GM13977 (cell line): ENCODE data around the gene WDR27.

Source experiments
- DNase-seq: peaks from one replicate; pipeline ENCODE4 v3.0.0; 2012; ENCODE audit warnings: low spot score
- in situ Hi-C: fragments of 300-500 bp; cut with MboI; formaldehyde crosslinking; loops from one replicate; pipeline ENCODE4 v1.12.0; 2022; ENCODE audit warnings: low sequenced_read_pairs, low pct_unique_long_range_greater_than_20kb, mixed read lengths, inconsistent platforms; ENCODE audit not compliant: unreplicated experiment
- TF ChIP-seq, protein P1 (sequence below): IDR thresholded peaks from 2 replicates; pipeline ENCODE4 v1.5.1; 2012; ENCODE audit warnings: mild to moderate bottlenecking, control low read depth; ENCODE audit not compliant: insufficient read depth; ENCODE audit errors: extremely low read depth, missing control alignments

The WDR27 gene

DNA sequence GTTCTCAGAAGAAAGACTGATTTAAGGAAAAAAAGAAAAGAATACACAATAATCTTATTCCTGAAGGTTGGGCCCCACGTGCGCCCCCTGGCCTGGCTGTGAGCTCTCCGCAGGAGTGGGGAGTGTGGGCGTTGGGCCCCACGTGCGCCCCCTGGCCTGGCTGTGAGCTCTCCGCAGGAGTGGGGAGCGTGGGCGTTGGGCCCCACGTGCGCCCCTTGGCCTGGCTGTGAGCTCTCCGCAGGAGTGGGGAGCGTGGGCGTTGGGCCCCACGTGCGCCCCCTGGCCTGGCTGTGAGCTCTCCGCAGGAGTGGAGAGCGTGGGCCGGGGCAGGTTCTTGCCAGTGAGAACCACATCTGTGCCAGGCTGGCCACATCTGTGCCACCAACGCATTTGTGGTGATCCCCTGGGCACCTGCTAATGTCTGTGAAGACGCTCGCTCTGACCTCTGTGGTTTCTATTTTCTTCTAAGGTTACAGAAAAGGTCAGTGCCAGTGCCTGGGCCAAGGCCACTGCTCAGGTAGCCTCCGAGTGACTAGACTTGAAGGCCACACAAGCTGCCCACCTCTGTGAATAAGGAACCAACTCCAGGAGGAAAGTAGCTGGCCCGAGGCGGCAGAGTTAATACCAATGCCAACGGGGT is 41.0 kb downstream of the WDR27 start:
- TF ChIP-seq, protein P1, sequence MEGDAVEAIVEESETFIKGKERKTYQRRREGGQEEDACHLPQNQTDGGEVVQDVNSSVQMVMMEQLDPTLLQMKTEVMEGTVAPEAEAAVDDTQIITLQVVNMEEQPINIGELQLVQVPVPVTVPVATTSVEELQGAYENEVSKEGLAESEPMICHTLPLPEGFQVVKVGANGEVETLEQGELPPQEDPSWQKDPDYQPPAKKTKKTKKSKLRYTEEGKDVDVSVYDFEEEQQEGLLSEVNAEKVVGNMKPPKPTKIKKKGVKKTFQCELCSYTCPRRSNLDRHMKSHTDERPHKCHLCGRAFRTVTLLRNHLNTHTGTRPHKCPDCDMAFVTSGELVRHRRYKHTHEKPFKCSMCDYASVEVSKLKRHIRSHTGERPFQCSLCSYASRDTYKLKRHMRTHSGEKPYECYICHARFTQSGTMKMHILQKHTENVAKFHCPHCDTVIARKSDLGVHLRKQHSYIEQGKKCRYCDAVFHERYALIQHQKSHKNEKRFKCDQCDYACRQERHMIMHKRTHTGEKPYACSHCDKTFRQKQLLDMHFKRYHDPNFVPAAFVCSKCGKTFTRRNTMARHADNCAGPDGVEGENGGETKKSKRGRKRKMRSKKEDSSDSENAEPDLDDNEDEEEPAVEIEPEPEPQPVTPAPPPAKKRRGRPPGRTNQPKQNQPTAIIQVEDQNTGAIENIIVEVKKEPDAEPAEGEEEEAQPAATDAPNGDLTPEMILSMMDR: no peak
- DNase-seq: no peak
- in situ Hi-C loops: no loop called here

DNA sequence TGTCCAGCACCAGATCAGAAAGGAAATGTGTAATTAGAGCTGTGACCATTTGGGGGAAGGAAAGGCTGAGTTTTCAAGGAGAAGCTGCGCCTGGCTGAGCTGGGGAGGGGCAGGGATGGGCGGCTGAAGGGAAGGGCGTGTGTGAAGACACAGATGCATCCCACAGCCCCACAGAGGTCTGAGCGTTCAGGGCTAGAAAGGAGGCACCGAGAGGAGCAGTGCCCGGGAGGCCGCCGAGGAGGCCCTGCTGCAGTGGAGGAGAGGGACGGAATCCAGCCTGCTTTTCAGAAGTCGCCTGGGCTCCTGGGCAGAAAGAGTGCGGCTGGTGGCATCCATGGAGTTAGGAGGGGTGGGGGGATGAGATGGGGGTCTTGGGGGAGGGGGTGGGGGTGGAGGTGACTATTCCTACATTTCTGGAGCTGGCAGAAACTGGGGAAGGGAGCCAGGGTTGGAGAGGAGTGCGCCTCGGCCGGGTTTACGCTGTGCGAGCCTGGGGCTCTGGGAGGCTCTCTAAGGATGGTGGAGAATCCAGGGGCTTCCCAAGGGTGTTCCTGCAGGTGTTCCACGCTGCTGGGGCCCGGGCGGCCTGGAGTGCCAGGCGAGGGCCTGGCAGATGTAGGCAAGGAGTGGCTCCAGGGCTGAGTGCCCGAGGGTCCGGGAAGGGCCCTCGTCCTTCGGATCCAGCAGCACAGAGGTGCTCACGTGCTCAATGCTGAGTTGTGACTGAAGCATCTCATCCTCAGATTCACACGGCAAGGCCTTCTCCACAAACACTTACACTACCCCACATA is 41.8 kb downstream of the WDR27 start:
- in situ Hi-C loops: no loop called here
- TF ChIP-seq, protein P1: no peak
- DNase-seq: no peak

- TF ChIP-seq, protein P1: no peak
- DNase-seq: no peak
- in situ Hi-C loops: no loop called here
Observed at GRCh38 chr6:169657284-169657610, 44.6 kb downstream of the WDR27 start.

- DNase-seq: no peak
- TF ChIP-seq, protein P1: no peak
- in situ Hi-C loops: no loop called here
Observed at GRCh38 chr6:169656546-169657283, 45.1 kb downstream of the WDR27 start.

GRCh38 chr6:169654598-169655391 is 47.0 kb downstream of the WDR27 start:
- in situ Hi-C loops: no loop called here
- DNase-seq: peak; percentile 90
- TF ChIP-seq, protein P1: peak; percentile 40

DNA sequence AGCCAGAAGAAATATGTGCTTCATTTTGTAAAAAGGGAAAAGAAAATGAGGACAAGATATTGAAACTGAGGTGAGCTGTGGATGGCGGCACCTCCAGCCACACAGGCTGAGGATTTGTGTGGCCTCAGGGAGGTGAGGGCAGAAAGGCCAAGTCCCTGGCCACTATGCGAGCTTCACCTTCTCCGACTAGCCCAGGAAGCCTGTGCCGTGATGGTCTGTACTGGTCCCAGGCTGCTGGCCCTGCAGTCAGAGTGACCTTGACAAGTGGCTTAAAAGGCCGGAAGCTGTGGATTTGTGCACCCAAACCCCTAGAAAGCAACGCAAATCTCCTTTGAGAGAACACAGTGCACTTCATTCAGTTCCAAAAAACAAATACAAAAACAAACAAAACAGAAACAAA is 48.1 kb downstream of the WDR27 start:
- TF ChIP-seq, protein P1: no peak
- in situ Hi-C loops: no loop called here
- no peak for DNase-seq
